Activated CD8-positive, alpha-beta memory T cell treated with anti-CD3 and anti-CD28 coated beads for 36 hours (primary cell): Measurements from ENCODE around the gene TPSAB1. TPM values are rescaled to one million over a fixed set of nuclear protein-coding genes. Genes with fewer than 3 reads are reported as not detected.

Experiments used
- CTCF ChIA-PET: fragments of 350-600 bp; sonication (Branson Sonifier 250); formaldehyde crosslinking; loops from one replicate; lab custom pipeline; 2021; ENCODE audit warnings: antibody characterized with exemption; lab: Charles Lee
- POLR2A ChIA-PET: fragments of 350-600 bp; sonication (Branson Sonifier 250); formaldehyde crosslinking; loops from one replicate; lab custom pipeline; 2021; ENCODE audit warnings: antibody characterized with exemption; lab: Charles Lee
- total RNA-seq, 2 experiments: library from RNA; stranded (reverse); gene quantifications; one replicate each; pipeline ENCODE4 v1.2.3, GENCODE V29; 2021

TPSAB1 gene
- total RNA-seq, 2 experiments from 2014 or later: not detected

DNA sequence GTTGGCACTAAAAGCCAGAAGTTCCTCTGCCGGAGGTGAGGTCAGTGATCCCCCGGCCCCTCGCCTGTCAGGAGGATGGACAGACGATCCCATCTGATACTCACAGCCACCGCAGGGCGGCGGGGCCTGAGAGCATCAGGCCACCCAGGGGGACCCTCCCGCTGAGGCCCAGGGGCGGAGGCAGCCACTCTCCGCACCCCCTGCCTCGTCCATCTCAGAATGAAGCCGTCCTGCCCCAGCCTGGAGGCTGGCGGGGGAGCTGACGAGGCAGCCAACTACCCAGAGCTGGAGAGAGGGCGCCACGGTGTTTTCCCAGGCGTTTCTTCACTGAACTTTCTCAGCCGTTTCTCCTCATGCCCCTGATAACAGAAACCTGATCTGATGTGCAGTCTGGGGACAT, 38.0 kb downstream of the TPSAB1 start:
- ChIA-PET POLR2A (no interaction called here), CTCF (no interaction called here)

DNA sequence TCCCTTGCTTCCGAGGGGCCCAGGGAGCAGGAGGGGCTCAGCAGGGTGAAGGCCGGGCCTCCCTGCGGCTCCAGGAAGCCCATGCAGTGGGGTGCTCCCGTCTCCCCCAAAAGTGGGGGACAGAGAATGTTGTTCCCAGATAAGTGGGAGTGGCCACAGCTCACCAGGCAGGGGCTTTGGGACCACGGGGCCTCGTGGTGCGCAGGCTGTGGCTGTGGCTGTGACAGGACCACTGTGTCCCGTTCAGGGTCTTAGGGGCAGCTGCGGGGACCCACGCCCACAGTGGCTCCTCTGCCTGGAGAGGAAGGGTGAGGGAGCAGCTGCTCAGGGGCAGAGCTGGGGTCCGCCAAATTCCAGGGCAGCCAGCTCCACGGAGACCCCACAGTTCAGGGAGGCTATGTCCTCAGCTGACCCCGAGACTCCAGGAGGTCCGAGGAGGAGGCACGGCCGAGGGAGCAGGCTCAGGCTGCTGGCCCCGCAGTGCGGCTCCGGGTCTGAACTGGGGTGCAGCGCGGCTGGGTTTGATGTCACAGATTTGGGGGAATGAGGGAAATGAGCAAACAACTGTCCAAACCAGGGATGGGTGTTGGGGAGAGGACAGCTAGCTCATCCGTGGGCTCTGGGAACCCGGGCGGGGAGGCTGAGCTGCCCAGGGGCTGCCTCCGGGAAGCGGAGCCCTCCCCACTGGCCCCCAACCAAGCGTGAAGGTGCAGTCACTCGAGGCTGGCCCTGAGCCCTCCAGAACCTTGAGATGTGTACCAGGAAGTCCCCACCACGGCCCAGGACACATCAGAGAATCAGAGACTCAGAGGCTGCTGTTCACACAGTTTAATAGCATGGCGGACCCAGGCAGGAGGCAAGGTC, 38.8 kb downstream of the TPSAB1 start:
- POLR2A ChIA-PET: no interaction called here
- CTCF ChIA-PET: no interaction called here

DNA sequence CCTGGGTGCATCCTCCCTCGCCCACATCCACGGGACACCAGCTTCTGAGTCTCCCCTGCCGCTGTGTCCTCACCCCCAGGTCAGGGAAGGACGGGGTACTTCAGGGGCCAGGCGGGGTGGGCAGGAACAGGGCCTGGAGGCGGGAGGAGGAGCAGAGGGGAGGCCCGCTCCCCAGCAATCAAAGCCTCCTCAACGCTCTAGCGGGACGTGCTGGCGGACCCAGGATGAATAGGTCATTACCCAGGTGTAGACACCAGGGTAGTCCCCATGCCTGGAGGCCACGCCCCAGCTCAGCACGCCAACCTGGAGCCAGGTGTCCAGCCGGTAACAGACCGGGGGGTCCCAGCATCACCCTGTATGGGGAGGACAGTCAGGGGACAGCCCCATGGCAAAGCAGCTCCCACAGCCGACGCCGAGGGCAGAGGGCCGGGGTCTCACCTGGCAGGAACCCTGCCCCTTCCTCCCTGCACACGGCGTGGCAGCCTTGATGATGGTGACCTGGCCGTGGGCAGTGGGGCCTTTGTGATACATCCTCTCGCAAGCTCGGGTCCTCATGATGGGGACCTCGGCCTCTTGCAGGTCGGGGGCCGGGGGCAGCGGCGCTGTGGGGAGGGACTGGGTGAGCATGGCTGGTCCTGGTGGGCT, 39.6 kb downstream of the TPSAB1 start:
- ChIA-PET CTCF (no interaction called here), POLR2A (no interaction called here)

DNA sequence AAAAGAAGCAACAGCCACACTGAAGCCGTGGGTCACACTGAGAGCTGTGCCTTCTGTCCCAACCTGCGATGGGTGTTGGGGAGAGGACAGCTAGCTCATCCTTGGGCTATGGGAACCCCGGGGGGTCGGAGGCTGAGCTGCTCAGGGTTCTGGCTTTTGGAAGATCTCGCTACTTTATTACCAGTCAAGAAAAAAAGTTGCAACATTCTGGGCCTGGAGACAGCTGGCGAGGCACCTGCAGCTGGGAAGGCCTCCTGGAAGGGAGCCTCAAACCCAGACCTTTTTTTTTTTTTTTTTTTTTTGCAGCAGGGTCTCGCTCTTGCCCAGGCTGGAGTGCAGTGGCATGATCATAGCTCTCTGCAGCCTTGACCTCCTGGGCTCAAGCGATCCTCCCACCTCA, 40.3 kb downstream of the TPSAB1 start:
- ChIA-PET CTCF (no interaction called here), POLR2A (no interaction called here)

DNA sequence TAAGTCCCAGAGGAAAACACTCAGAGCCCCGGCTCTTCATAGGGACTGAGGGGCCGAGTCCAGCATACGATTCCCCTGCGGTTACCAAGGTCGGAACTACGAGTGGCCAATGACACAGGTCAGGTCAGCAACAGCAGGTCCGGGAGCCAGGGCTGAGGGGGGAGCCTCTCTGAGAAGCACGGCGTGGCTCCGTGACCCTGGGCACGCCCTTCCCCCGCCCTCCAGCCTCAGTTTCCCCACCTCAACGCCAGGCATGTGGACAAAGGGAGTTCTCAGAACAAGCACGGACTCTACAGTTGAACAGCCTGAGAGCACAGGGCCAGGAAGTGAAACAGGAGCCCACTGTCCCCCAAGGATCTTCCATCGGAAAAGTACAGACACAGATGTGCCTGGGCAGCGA, 41.0 kb downstream of the TPSAB1 start:
- POLR2A ChIA-PET: no interaction called here
- CTCF ChIA-PET: no interaction called here

DNA sequence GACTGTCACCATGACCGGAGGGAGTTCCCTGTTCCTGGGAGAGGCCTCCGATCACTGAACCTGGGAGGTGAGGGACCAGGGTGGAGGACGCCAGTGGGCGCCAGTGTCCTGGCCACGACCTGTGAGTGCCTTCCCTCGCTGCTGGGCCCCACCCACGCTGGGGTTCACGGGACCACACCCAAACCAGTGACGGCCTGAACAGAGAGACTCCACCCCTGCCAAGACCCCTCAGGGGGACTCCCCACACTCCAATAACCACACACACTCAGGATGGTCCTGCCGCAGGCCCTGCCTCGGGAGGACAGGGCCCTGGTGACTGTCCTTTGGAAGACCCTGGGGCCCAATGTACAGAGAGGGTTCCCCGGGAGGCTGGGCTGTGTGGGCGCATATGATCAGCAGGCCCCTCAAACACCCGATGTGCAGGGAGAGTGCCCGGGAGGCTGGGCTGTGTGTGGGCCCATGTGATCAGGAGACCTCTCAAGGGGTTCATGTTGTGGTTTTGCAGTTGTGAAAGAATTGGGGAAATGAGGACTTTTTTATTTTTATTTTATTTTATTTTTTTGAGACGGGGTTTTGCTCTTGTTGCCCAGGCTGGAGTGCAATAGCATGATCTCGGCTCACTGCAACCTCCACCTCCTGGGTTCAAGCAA, 41.9 kb downstream of the TPSAB1 start:
- ChIA-PET CTCF (no interaction called here), POLR2A (no interaction called here)

DNA sequence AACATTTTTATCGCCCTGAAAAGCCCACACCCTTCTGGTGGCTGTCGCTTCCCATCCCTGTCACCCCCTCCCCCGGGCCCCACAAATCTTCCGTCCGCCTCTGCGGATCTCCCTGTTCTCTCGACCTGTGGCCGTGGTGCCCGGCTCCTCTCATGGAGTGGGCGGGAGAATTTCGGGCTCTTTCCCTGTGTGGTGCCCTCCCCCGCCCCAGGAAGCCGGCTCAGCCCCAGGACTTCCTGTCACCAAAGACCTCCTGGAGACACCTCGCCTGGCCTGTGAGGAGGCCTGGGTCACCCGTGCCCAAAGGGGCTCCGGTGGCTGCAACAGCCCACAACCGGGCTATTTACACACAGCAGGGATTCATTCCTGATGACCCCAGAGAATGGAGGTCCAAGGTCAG, 42.8 kb downstream of the TPSAB1 start:
- POLR2A ChIA-PET: no interaction called here

DNA sequence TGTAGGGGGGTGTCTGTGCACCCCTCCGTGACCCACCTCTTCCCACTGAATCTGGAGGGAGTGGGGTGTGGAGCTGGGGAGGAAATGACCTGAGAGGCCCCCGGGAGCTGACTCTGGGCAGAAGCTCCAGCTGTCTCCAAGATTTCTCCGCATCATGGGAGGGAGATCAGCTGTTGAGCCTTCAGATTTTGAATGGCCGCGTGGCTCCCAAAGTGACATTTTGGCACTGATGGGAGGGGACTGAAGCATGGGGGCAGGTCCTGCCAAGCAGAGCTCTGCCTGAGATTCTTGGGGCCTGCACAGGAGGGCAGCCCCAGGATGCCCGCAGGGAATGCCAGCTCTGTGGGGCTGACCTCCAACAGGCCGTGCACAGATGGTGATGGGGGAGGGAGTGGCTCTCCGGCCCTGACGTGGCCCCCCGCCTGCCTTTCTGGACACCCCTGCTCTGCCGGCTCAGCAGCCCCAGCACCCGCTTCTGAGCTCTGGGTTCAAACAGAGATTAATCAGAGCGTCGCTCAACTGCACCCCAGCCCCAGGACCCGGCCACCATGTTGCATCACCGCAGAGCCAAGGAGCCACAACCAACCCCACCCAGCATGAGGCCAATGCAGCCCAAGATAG, 43.6 kb downstream of the TPSAB1 start:
- CTCF ChIA-PET: no interaction called here
- POLR2A ChIA-PET: no interaction called here

More for the DNA sequence above, 42.8 kb downstream of the TPSAB1 start:
- CTCF ChIA-PET: no interaction called here

DNA sequence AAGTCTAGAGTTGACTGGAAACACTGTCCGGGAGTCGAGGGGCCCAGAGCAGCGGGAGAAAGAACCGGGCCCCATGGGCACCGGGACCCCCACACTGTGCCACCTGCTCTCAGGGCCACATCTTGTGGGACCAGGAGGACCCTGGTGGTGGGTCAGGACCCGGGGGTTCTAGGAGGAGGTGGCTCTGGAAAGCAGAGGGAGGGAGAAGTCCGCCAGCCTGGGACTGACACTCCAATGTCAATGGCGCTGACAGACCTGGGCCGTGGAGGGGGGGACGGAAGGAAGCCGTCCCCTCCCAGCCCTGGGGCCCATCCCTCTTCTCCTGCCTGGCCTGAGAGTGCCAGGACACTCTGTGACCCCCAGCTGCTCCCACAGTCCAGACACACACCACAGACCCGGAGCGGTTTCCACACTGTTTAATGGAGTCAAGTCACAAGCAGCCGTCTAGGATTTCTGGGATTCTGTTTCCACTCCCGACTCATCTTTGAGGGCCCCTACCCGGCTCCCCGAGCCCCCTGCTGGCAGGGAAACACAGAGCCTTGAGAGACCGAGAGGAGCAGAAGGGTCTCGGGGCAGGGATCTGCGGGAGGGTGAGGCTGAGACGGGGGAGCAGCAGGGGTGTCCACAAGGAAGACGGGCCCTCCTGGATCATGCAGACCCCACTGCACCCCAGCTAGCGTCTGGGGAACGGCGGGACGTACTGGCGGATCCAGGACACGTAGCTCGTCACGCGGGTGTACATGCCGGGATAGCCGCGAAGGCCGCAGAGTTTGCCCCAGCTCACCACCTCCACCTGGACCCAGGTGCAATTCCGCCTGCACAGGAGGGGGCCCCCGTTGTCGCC, 45.4 kb downstream of the TPSAB1 start:
- CTCF ChIA-PET: interaction anchor here (0.7 kb wide), 1 partner anchor 16 kb away, joined by 3 read pairs; no protein-coding TSS in a partner anchor
- POLR2A ChIA-PET: no interaction called here

DNA sequence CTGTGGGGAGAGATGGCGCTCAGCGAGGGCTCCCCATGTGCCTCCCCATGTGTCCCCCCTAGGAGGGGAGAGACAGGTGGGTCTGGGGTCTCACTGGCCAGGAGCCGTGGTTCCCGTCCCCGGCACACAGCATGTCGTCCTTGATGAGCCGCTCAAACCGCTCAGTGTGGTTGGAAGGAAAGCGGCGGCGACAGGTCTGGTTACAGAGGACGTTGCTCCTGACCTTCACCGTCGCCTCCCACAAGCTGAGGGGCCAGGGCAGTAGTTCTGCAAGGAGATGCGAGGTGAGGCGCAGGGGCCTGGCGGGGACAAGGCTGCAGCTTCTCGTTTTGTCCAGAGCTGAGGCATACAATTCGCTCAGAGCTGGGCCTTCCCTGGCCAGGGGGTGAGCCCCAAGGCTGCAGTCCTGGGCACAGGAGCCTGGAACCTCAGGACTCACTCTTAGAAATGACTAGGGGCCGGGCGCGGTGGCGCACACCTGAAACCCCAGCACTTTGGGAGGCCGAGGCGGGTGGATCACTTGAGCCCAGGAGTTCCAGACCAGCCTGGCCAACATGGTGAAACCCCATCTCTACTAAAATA, 46.1 kb downstream of the TPSAB1 start:
- CTCF ChIA-PET: interaction anchor here (0.7 kb wide), 1 partner anchor 16 kb away, joined by 3 read pairs; no protein-coding TSS in a partner anchor
- POLR2A ChIA-PET: no interaction called here

DNA sequence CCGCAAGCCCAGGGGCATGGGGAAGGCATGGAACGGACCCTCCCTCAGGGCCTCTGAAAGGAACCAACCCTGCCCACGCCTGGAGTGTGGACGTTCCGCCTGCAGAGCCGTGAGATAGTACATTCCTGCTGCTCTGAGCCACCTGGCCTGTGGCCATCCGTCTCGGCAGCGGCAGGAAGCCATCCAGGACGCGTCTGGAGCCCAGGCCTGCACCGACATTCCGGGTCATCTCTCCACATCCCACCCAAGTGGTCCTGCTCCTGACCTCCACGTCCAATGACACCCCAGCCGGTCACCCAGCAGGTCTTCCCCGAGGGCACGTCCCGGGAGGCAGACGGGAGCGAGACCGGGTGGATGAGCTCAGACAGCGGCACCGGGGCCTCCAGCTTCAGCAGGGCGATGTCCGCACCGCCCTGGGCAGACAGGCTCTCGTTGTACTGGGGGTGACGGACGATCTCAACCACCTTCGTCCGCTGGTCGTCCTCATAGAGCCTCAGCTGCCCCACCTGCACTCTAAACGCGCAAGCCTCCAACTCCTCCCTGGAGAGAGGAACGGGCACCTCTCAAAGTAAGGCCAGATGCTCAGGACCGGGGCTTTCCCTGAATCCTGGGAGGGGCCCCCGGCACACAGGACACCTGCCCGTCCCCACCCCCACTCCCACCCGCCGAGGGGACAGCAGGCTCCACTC, 47.6 kb downstream of the TPSAB1 start:
- ChIA-PET POLR2A (no interaction called here), CTCF (interaction anchor here (0.6 kb wide), 1 partner anchor 623 kb away, joined by 3 read pairs; no protein-coding TSS in a partner anchor)

DNA sequence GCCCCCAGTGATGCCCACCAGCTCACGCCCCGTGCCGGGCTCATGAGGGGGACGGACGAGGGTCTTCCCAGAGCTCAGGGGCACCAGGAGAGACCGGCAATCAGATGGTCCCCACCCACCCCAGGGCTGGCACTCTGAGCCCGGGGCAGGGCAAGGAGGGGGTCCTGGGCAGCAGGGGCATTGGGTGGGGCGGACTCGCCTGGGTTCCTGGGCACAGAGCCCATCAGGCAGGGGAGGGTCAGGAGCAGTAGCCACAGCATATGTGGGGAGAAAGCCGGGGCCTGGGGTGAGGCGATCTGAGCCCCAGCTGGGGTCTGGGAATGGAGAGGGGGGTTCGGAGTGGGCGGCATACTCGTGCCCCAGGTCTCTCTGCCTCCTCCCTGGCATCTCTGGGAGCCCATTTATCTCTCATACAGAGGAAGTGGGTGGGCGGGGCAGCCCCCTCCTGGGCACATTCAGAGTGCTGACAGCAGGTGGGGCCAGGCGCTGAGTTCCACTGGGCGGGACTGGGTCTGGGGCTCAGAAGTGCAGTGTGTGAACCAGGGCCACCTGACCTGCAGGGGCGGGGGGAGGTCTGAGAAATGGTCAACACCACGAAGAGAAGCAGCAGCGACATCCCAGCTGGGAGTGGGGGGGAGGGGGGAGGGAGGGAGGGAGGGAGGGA, 48.4 kb downstream of the TPSAB1 start:
- CTCF ChIA-PET: interaction anchor here (0.6 kb wide), 1 partner anchor 622 kb away, joined by 3 read pairs; no protein-coding TSS in a partner anchor

DNA sequence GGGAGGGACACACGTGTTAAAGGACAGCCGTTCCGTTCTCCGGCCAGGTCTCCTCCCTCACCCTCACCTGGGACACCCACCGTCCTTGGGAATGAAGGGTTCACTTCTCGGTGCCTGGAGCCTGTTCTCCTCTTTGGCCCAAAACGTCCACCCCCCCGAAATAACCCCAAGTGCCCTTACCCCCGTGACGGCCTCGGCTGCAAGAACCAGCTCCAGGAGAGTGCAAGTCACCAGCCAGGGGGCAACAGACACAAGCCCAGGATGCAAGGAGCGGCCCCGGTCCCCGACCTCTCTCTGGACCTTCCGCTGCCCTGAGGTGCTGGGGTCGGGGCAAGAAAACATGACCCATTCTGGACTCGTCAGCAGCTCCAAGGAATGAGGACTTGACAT, 49.0 kb downstream of the TPSAB1 start:
- ChIA-PET POLR2A (interaction anchor here (0.6 kb wide), 1 partner anchor 308 kb away, joined by 3 read pairs; the partner anchor contains the start of gene SOX8), CTCF (interaction anchor here (0.6 to 0.7 kb wide), 2 partner anchors 172 to 544 kb away, joined by 3 read pairs; no protein-coding TSS in a partner anchor)

More for the DNA sequence above, 48.4 kb downstream of the TPSAB1 start:
- POLR2A ChIA-PET: interaction anchor here (0.6 kb wide), 1 partner anchor 308 kb away, joined by 3 read pairs; the partner anchor contains the start of gene SOX8

DNA sequence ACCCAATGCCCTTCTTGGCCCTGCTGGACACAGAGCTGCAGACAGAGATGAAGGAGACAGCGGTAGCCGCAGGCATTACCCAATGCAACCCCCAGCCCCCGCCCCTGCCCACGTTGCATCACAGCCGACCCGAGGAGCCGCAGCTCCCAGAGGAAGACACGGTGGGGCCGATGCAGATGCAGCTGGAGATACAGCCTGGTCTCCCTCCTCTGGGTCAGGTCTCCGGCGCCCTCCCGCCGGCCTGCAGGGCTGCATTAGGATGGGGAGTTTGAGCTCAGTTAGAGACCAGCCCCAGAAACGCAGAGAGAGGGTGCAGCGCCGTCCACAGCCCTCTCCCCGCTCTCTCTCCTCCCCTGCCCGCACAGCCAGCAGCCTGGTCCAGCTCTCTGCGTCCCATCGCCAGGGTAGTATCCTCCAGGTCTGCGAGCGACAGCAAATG, 49.6 kb downstream of the TPSAB1 start:
- ChIA-PET CTCF (interaction anchor here (0.6 to 0.7 kb wide), 3 partner anchors 172 to 544 kb away, joined by 3 read pairs; no protein-coding TSS in a partner anchor), POLR2A (no interaction called here)

DNA sequence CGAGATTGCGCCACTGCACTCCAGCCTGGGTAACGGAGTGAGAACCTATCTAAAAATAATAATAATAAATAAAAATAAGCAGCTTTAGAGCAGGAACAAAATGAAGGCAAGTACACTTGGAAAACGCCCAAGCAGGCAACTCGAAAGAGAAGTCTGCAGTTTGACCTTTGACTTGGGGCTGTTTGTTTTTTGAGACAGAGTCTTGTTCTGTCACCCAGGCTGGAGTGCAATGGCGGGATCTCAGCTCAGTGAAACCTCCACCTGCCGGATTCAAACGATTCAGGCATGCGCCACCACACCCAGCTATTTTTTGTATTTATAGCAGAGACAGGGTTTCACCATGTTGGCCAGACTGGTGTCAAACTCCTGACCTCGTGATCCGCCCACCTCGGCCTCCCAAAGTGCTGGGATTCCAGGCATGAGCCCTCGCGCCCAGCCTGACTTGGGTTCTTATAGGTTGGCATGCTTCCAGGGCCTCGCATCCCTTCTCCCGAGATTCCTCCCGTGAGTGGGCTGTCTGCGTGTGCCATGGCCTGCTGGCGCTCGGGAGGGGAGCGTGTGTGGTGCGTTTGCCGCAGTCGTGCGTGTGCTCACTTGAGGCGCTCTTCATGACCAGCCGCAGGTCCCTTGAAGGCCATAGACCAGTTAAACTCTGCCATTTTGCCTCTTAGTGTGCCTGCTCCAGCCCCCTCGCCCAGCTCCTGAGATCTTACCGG, 50.5 kb downstream of the TPSAB1 start:
- CTCF ChIA-PET: interaction anchor here (0.6 kb wide), 1 partner anchor 117 kb away, joined by 3 read pairs; no protein-coding TSS in a partner anchor
- POLR2A ChIA-PET: no interaction called here

DNA sequence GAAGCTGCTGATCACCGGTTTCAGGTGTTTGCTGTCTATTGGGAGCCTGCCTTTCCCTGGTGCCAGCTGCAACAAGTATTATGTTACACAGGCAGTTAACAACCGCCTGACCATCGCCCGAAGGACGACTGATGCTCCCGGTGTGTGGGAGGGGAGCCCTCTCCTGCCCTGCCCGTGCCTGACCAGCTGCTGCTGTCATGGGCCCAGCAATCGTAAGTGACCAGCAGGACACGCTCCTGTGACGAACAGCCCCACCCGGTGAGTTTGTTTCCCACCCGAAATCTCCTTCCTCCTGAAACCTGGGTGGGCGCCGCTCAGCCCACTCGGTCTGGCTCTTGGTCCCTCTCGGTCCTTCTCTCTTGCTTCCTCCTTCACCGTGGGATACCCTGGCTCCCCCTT, 51.1 kb downstream of the TPSAB1 start:
- ChIA-PET CTCF (no interaction called here), POLR2A (no interaction called here)
